Type B pancreatic cell (in vitro differentiated cells): ENCODE results near the gene TTC19. TPM values are rescaled to one million over a fixed set of nuclear protein-coding genes. Genes with fewer than 3 reads are reported as not detected.

Experiments used
- DNase-seq: peaks from one replicate; pipeline ENCODE4 v3.0.0; 2021; ENCODE audit warnings: mixed read lengths; ENCODE audit not compliant: unreplicated experiment; ENCODE audit errors: extremely low spot score
- H3K27ac Mint-ChIP-seq: 2 replicates; pipeline ENCODE4 v1.8.0; 2021; ENCODE audit warnings: mild to moderate bottlenecking, mixed read lengths
- H3K27me3 Mint-ChIP-seq: 2 replicates; pipeline ENCODE4 v1.8.0; 2021; ENCODE audit warnings: mixed read lengths
- H3K36me3 Mint-ChIP-seq: 2 replicates; pipeline ENCODE4 v1.8.0; 2021; ENCODE audit warnings: mixed read lengths
- H3K4me1 Mint-ChIP-seq: one replicate; pipeline ENCODE4 v1.8.0; 2021; ENCODE audit warnings: mixed read lengths; ENCODE audit not compliant: unreplicated experiment
- H3K4me3 Mint-ChIP-seq: 2 replicates; pipeline ENCODE4 v1.8.0; 2021; ENCODE audit warnings: mild to moderate bottlenecking, mixed read lengths
- H3K9me3 Mint-ChIP-seq: 2 replicates; pipeline ENCODE4 v1.8.0; 2021; ENCODE audit warnings: mixed read lengths
- CTCF ChIP-seq: fragments of 200-600 bp; sonication (generic); conservative IDR thresholded peaks from 2 replicates; pipeline ENCODE4 v1.5.0; 2021; ENCODE audit warnings: antibody characterized with exemption, mild to moderate bottlenecking
- total RNA-seq: library from RNA; stranded (reverse); gene quantifications from 2 replicates; pipeline ENCODE4 v1.2.1, GENCODE V29; 2021; ENCODE audit warnings: low replicate concordance

Gene TTC19
- total RNA-seq, 1 donor from 2014 or later: 43.3 TPM

GRCh38 chr17:15963670-15964110 lies 35.9 kb upstream of the TTC19 start:
- no peak for TF ChIP-seq CTCF
- H3K36me3 Mint-ChIP-seq: no peaks in the 10 kb centered on the region
- no peak overlapping the region for H3K4me3 Mint-ChIP-seq
- H3K4me1 Mint-ChIP-seq: peaks cover 24% of the 10 kb centered on the region
- no peak overlapping the region for H3K27ac Mint-ChIP-seq
- H3K9me3 Mint-ChIP-seq: no peaks in the 10 kb centered on the region
- DNase-seq: no peak
- no peaks in the 10 kb centered on the region for H3K27me3 Mint-ChIP-seq

GRCh38 chr17:15965528-15965927 lies 34.1 kb upstream of the TTC19 start:
- H3K27me3 Mint-ChIP-seq: no peaks in the 10 kb centered on the region
- DNase-seq: no peak
- H3K27ac Mint-ChIP-seq: no peak overlapping the region
- no peak for TF ChIP-seq CTCF
- no peaks in the 10 kb centered on the region for H3K9me3 Mint-ChIP-seq
- H3K4me1 Mint-ChIP-seq: peaks cover 18% of the 10 kb centered on the region
- H3K4me3 Mint-ChIP-seq: no peak overlapping the region
- no peaks in the 10 kb centered on the region for H3K36me3 Mint-ChIP-seq

- peaks cover 18% of the 10 kb centered on the region for H3K4me1 Mint-ChIP-seq
- H3K27ac Mint-ChIP-seq: peak overlapping the region; percentile 82
- TF ChIP-seq CTCF: no peak
- no peak for DNase-seq
- H3K9me3 Mint-ChIP-seq: no peaks in the 10 kb centered on the region
- H3K4me3 Mint-ChIP-seq: peak overlapping the region; percentile 62
- no peaks in the 10 kb centered on the region for H3K36me3 Mint-ChIP-seq
- H3K27me3 Mint-ChIP-seq: no peaks in the 10 kb centered on the region
Measured at GRCh38 chr17:15966183-15966878, 33.3 kb upstream of the TTC19 start.

- no peaks in the 10 kb centered on the region for H3K27me3 Mint-ChIP-seq
- H3K36me3 Mint-ChIP-seq: no peaks in the 10 kb centered on the region
- peak overlapping the region; percentile 62 for H3K4me3 Mint-ChIP-seq
- no peaks in the 10 kb centered on the region for H3K9me3 Mint-ChIP-seq
- no peak for TF ChIP-seq CTCF
- DNase-seq: no peak
- peak overlapping the region; percentile 82 for H3K27ac Mint-ChIP-seq
- H3K4me1 Mint-ChIP-seq: peaks cover 18% of the 10 kb centered on the region
Measured at GRCh38 chr17:15966879-15967248, 32.8 kb upstream of the TTC19 start.

- Mint-ChIP-seq H3K4me1 (peaks cover 18% of the 10 kb centered on the region), H3K9me3 (no peaks in the 10 kb centered on the region), H3K36me3 (no peaks in the 10 kb centered on the region), H3K4me3 (no peak overlapping the region), H3K27me3 (no peaks in the 10 kb centered on the region), H3K27ac (no peak overlapping the region)
- TF ChIP-seq CTCF: no peak
- DNase-seq: no peak
Measured at GRCh38 chr17:15967706-15968399, 31.8 kb upstream of the TTC19 start.
